HK-2 (cell line): ENCODE data around the gene ERF.

Experiments
- DNase-seq: peaks from one replicate; pipeline ENCODE4 v3.0.0-alpha.2; 2018; ENCODE audit not compliant: unreplicated experiment

The ERF gene

DNA sequence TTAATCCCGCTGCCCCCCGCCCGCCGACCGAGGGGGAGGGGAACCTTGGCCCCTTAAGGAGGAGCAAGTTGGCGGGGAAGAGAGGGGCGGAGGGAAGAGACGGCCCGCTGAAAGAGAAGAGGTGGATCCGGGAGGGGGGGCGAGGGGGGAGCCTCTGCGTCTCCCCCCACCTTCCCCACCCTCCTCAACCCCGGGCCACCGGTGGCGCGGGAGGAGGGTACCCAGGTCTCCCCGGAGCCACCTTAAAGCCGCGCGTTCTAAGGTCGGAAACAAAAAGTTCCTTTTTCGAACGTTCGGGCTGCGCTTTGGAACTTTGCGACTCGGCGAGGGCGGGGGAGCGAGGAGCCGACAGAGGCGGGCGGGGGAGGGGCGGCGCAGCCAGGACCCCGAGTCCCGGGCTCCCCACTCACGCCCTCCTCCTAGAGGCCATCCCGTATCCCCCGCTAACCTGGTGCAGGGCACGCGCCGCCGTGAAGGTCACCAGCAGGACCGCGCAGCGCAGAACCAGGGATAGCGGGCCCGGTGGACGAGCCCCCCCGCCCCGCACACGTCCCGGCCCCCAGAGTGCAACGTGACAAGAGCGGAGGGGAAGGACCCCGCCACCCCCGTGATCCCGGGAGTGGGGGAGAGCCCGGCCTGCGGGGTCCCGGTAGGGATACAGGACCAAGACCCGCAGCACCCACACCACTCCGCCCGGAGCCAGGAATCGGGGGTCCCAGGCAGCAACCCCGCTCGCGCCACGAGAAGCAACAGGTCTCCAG, 659 bp downstream of the ERF start:
- peak; percentile 59 for DNase-seq

- peak; percentile 52 for DNase-seq
These were observed 1.5 kb downstream of the ERF start for GRCh38 chr19:42253245-42254088.

- DNase-seq, result no peak
These were observed 2.3 kb downstream of the ERF start for GRCh38 chr19:42252365-42253244.

DNA sequence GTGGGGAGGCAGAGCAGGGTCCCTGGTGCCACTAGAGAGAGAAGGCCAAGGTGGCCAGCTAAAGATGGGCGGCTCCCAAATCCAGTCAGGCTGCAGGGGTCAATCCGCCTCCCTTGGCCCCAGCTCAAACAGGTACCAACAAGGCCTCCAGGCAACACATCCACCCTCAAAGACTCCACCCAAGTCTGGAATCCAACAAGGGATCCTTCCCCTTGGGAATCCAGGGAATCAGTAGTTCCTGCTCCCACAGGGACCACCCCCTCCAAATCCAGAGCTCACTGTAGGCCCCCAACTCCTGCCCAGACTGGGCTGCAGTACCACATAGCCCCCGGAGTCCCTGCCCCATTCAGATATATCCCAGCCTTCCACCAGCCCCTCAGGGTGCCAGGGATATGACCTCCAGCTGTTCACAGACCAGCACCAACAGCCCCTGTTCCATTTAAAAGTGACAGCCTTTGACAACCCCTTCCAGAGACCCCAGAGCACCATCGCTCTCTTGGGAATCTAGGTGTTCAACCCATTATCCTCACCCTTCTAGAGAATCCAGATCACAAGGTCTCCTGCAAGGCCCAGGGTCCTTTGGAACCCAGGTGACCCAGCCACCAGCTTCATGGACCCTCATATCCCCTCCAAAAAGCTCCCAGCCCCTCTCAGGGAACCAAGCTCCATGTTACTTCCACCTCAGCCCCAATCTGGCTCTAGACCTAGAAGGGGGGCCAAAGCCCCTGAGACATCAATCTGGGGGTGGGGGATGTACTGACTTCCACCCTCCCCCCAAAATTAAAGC, 3.2 kb downstream of the ERF start:
- DNase-seq, result no peak

GRCh38 chr19:42250666-42251531, 4.0 kb downstream of the ERF start:
- DNase-seq, result no peak

GRCh38 chr19:42250183-42250665, 4.7 kb downstream of the ERF start:
- DNase-seq, result no peak

- no peak for DNase-seq
These were observed 5.2 kb downstream of the ERF start for GRCh38 chr19:42249769-42250168.

GRCh38 chr19:42249149-42249750, 5.7 kb downstream of the ERF start:
- no peak for DNase-seq

DNA sequence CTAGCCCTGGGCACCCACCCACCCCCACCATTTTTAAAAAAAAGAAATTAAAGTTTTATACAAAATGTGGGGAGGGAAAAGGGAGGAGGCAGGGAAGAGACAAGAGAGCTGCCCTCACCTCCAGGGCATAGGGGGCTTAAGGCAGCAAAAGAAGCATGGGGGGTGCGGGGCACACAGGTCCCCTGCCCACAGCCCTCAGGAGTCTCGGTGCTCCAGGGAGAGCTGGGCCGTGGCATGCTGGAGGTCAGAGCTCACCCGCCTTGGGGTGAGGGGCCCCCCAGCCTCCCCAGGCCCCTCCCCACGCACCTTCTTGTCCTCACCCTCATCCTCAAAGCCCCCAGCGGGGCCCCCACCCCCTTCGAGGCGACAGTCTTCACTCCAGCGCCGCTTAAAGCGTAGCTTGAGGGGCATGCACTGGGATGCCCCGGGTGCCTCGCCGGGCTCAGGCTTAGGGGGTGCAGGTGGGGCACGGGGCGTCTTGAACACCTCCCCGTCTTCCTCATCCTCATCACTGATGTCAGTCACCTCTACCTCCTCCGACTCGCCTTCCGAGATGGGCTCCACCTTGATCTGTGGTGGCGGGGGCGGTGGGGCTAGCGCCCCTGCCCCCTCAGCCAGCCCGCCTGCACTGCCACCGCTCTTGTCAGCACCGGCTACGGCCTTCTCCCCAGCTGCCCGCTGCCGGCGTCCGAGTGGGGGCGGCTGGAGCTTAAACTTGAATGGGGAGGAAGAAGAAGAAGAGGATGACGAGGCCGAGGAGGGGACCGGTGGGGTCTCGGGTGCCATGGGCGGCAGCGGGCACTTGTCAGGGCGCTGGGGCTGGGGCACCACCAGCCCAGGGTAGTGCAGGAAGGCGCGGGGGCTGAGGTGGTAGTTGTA, 6.4 kb downstream of the ERF start:
- no peak for DNase-seq

DNA sequence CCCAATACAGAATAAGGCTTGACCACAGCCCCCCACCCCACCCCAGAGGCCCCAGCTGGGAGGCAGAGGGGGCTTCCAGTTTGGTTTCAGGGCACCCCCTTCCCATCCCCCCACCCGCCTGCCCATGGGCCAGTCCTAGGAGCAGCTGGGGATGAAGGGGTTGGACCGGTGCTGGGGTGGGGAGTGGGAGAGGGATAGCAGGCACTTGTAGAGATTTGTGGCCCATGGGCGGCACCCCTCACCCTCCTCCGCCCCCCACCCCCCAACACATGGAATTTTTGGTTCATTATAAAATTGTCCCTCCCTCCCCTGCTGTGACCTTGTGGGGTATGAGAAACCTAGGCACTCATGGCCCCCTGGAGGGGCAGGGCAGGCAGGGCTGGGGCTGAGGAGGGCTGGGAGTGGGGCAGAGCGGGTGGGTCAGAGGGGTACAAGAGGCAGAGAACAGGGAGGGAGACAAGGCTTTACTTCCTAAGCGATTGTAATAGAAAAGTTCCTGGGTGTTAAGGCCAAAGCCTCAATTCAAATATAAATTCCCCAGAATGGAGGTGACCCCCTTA, 7.2 kb downstream of the ERF start:
- DNase-seq, result no peak

DNA sequence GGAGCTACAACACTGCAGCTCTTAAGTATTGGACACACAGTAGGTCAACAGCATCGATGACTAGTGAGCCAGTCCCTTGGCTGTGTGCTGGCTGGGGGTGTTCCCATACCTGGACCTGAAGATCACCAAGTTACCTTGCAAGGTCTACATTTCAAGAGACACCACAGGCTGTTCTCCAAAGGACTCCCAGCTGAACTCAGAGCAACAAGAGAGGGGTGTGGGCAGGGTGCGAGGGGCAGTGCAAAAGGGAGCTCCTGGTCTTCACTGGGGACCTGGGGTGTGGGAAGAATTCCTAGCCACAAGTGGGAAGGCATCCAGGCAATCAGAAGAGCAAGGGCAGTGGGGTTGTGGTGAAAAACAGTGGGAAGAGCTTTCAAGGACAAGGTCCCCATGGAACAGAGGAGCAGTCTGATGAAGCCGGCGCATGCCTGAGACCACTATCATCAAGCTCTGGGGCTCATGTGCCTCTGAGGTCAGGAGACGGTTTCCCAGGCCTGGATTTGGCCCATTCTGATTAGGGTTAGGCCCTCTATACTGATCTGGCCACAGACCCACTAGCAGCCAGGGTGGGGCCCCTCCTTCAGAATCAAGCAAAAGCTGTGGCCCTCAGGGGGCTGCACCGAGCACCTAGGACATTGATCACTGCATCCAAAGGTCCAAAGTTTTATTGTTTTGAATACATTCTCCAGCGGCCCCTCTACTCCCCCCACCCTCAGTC, 7.8 kb downstream of the ERF start:
- DNase-seq, result no peak

- DNase-seq, result peak; percentile 58
These were observed 8.6 kb downstream of the ERF start for GRCh38 chr19:42246143-42246921.

- no peak for DNase-seq
These were observed 9.7 kb downstream of the ERF start for GRCh38 chr19:42245231-42245630.

DNA sequence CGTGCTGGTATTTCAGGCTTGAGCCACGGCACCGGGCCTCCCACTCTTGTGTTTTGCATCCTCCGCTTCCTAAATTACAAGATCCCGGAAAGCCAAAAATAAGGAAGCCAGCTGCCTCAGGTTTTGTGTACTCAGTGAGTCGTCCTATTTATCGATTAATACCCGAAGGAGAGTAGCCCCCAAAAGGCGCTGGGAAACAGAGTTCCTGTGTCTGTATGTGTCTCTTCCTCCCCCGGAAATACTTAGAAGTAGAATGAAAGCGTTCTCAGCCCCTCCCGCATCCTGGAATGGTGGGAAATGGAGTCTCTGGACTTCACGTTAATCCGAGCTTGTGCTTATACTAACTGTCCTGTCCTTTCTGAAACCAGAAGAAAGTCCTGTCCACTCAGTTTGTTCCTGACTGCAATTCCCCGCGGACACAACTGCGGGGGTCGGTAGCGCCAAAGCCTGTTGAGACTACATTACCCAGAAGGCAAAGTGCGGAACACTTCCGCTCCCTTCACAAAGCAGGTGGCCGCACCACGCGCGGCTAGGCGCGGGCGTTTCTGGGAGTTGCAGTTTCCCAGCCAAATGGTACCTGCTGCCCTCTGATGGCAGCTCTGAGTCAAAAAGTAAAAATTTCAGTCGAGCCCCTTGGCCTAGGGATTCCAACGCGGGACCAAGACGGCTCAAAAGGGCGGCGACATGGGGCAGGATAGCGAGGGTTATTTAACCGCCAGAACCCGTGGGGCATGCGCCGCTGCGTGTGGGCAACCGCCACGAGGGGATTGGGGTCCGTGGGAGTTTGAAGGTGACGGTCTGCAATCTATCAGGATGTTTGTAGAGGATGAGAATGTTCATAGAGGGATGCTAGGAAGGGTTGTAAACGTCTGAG, 10.3 kb downstream of the ERF start:
- DNase-seq, result peak; percentile 94

GRCh38 chr19:42242512-42243409, 12.2 kb downstream of the ERF start, which contains the start of gene GSK3A:
TSS of gene GSK3A (minus strand) at chr19:42242602. CDS start at chr19:42242465, 137 bp downstream.
- DNase-seq, result peak; percentile 97
